HG03571 (cell line): ENCODE measurements around the gene COPS7B.

Source experiments
- ATAC-seq: cut with Tn5 transposase; IDR thresholded peaks from one replicate; pipeline ENCODE4 v1.9.1; 2021; ENCODE audit not compliant: unreplicated experiment

The COPS7B gene

DNA sequence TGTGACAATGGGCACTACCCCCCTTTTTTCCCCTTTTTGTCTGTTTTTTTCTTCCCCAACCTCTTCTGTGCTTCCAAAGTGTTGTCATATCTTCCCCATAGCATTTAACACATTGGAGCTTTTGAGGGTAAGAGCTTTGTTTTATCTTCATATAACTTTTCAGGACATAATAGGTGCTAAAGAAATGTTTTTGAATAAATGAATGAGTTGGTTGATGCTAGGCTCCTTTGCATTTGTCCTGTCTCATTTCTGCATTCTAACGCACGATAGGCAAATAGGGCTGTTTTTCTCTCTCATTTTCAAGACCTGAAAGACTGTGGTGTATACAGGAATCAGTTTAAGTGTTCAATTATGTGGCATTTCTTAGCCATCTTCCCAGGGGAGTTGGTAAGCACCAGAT, 832 bp upstream of the COPS7B start:
- ATAC-seq = no peak

DNA sequence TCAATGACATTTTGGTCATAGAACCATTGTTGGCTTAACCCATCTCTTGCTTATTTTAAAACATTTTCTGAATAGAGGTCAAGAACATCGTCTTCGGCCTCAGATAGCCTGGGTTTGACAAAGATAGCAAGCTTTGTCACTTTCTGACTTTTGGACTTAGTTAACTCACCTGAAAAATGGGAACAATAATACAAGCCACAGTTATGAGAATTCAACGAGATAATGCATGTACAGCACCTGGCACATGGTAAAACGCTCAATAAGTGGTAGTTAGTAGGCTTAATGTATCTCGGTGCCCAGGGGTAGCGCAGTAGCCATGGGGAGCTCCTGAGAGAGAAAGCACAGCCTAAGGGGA, 446 bp upstream of the COPS7B start:
- ATAC-seq = no peak

DNA sequence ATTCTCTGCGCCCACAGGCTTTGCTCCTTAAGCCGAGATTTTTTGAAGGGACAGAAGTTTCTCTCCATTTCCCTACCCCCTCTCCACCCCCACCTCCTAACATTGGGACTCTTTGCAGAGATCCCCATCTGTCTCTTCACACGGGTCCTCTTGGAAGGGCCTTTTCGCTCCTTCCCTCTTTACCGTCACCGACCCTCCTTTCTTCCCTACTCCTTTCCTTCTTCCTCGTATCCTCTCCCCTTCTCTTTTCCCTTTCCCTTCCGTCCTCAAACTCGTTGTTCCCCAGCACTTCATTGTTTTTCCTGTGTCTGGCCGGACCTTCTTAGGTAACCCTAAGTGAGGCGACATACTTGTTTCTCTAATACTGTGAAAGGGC, 660 bp downstream of the COPS7B start:
- ATAC-seq = no peak

DNA sequence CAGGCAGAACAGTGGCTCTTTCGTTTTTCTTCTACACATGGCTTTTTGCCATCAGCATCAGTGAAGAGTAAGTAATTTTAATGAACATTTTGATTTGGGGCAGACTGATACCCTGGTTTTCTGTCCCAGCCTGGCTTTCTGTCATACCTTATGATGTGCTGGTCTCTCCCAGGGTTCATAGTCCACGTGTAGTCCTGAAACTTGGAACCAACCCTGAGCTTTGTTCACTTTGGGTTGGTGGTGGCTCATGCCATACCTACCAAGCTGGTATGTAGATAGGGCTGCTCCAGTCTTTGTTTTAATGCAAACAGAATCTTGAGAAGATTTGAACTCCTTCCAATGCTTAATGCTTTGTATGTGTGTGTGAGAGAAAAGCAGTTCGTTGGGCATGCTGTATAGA, 4.9 kb downstream of the COPS7B start:
- ATAC-seq = no peak

DNA sequence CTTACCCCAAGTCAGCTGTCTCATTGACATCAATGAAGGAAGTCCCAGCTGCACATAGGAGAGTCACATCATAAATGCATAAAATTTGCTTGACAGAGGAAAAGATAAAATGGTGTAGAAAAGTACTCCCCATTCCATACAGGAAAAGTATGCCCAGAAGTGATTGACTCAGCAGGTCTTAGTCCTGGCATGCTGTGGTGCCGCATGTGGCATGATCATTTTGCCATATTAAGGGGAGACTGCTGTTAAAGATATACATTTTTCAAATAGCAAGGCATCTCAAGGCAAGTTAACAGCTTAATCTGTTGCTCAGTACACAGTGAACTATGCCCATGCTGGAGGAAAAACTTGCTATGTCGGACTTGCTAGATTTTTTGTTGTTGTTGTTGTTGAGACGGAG, 8.1 kb downstream of the COPS7B start:
- no peak for ATAC-seq

DNA sequence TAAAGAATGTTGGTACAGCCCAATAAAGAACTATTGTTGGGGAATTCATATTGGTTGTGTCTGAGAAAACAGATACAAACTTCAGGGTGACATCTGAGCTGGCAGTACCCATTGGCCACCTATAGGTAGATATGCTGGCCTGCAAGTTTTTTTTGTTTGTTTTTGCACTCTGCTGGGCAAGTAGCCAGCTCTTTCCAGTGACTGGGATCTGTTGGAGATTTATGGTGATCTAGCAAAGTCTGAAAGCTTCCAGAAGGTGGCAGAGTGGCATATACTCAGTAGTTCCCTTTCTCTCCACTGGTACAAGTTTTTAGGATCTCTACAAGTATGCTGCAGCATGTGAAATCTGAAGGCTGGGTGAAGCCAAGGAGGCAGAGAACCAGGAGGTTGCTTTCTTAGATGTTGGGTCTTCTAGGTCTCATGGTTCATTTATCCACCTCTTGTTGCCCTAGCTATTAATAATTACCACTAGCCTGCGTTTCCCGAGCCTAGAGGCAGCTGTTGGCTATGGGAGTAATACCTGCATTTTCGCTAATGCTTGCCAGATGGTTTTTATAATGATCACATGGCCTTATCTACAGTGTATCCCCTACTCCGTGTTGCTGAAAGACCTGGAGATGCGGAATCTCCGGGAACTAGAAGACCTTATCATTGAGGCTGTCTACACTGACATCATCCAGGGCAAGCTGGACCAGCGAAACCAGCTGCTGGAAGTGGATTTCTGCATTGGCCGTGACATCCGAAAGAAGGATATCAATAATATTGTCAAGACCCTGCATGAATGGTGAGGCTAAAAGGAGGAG, 9.5 kb downstream of the COPS7B start:
- no peak for ATAC-seq

DNA sequence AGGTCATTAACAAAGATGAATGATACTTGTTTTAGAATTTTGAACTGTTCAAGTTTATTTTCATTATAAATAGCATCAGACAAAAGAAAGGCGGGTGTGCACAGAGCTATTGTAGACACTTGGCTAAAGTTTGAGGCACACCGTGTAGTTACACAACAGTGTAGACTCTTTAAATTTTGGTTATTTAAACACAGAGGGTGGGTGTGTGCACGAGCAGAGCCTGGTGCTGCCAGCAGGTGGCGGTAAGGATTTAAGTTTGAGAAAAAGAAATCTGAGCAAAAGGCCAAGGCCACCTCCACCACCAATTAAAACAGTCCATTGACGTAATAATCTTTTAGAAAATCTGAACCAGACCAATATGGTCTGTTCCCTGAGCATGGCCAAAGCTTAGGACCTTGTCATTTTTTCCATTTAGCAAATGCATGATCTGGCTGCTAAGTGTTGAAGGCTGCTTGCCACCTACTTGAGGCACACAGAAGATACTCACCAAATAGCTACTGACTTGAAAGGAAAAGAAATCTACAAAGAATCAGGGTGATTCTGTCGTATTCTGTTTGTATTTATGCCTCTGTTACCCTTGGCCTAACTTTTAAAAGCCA, 14.3 kb downstream of the COPS7B start:
- no peak for ATAC-seq

DNA sequence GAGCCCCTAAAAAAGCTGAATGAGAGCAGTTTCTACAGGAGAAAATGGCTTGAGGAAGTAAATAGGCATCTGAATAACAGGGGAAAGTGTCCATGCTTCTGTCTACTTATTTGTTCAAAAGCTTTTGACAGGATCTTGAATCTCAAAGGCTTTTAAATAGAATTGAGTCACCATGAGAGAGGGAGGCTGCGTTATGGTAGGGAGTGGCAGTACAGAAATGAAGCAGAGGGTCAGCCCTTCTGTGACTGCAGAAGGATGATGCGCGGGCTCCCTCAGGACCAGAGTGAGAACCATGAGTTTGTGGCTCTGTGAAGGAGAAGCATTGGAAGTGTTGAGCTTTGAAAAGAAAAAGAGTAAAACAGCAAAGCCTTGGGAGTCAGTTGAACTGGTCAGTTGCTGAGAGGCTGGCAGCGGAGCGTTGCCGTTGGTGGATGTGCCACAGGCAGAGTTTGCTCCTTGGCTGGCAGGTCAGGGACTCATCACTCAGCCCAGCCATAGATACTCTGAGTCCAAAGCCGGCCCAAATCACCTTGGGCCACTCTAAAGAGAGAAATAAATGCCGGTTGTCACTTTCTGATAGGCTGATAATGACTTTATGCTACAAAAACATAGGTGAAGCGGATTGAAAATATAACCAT, 17.4 kb downstream of the COPS7B start:
- no peak for ATAC-seq

DNA sequence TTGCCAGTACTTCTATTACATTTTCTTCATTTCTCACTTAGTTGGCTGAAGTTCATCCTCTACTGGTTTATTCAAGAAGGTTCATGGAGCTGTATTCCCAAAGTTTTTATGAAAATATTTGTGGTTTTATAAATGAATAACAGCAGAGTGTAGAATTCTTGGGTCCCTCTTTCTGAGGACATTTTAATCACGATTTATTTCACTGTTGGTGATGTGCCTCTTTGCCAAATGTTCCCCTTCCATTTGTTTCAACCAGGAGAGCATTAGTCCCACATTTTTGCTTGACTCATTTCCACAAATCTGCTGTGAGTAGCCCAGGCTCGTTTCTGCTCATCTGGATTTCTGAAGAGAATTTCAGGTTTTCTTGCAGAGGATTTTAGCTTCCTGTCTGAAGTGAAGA, 20.8 kb downstream of the COPS7B start:
- ATAC-seq = no peak

DNA sequence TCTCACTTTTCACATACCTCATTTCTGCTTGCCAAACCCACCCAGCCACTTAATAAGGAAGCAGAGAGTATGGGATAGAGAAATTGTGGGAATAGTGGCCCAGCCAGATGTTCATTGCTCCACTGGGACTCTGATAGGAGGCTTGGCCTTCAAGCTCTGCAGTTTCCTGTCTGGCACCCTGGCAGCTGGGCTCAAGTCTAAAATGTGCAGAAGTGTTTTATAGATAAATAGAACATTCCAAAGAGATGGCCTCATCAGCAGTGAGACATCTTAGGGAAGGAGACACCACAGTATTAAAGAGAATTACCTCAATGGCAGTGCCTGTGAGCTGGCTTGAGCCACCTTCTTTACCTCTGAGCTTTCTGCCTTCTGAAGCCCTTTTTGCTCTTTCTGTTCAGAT, 24.7 kb downstream of the COPS7B start:
- no peak for ATAC-seq

DNA sequence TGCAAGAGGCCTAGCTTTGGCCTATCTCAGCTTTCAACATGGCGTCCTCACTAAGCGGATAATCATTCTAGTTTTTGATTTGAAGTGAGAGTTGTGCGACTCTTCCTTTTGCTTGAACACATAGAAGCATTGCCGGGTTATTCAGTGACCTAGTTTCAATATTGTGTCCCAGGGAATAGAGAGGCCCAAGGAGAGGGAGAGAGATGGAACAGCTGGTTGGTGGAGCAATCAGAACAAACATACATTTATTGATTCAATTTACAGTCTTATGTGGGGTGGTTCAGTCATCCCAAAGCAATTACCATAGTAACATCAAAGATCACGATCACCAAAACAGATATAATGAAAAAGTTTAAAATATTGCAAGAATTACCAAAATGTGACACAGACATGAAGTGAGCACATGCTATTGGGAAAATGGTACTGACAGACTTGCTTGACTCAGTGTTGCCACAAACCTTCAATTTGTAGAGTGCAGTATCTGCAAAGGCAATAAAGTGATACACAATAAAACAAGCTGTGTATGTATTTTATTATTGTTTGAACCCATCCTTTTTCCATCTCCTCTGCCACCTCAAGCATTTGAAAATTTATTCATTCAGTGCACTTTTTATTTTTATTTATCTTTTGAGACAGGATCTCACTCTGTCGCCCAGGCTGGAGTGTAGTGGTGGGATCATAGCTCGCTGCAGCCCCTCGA, 30.2 kb downstream of the COPS7B start:
- no peak for ATAC-seq

DNA sequence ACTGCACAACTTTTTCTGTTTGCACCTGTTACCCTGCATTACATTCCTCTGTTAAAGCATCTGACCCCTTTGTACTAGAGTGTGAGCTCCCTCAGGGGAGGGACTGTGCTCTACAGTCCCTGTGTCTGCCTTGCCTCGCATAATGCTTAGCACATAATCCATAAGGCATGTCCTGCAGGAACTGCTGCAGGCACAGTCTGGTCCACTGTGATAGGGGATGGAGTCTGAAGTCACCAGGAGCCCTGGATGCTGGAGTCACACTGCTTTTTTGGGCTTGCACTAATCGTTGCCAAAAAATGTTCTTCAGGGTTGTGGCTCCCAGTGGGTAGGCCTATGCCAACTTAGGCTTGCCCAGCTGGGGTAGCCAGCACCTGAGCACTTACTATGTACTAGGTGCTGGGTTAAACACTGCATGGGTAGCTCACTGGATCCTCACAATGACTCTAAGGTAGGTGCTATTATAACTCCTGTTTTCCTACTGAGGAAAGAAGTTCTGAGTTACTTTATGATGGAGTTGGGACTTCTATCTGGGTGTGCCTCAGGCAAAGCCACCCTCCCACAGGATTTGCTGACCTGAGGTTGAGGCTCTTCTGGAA, 33.3 kb downstream of the COPS7B start:
- ATAC-seq = no peak

DNA sequence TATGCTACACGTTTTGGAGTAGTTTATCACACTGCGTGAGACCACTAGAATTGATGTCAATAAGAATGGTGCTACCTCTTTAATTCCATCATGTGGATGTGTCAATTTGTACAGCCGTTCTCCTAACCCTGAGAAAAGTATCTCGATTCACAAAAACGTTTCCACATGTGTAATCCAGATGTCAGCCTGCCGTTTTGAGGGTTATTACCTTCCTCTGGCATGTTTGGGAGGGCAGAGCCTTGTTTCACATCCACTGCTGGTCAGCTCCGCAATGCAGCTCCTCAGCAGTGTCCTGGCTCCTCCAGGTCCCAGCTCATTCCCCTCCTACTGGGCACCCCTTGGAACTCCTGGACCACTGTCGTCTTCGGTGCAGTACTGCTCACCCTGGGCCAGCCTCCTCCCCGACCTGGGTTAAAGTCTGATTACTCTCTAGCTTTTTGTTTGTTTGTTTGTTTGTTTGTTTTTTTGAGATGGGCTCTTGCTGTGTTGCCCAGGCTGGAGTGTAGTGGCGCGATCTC, 34.6 kb downstream of the COPS7B start:
- ATAC-seq = no peak

DNA sequence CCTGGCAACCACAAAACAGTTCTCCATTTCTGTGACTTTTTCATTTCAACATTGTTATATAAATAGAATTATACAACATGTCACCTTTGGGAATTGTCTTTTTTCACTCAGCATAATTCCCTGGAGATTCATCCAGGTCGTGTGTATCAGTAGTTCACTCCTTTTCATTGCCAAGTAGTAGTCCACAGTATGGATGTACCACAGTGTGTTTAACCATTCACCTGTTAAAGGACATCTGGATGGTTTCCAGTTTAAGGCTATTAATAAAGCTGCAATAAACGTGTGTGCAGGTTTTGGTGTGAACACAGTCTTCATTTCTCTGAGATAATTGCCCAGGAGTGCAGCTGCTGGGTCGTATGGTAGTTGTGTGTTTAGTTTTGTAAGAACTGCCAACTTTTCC, 35.7 kb downstream of the COPS7B start:
- ATAC-seq = no peak

DNA sequence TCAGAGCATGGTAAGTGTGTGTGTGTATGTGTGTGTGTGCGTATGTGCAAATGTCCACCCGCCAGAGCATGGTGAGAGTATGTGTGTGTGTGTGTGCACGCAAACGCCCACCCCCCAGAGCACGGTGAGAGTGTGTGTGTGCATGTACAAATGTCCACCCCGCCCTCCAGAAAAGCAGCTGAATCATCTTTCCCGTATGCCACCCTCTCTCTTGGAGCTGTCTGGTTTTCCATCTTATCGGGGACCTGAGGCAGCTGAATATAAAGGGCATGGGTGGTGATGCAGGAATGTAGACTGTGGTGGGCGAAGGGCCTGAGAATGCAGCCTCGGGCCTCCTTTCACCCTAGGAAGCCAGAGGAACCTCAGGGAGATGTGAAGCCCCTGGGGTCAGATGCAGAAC, 66.9 kb downstream of the COPS7B start:
- no peak for ATAC-seq

DNA sequence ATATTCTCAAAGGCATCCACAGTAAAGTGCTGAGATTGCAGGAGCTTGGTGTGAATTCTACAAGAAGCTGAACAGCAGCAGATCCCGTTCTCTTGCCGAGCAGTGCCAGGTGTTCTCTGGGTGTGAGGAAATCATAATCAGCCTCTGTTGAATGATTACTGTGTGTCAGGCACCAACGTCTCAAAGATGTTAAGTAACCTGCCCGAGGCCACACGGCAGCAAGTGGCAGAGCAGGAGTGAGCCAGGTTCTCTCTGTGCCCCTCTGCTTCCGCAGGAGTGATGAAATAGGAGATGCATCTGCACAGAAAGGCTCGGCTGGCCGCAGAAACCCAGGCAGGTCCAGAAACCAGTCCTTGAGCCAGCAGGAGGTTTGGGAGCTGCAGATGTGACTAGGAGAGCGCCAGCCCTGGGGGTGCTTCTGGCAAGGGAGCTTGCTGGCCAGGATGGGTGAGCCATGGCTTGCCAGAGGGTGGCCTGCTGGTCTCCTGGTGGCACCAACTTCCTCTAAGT, 68.4 kb downstream of the COPS7B start:
- ATAC-seq = no peak

DNA sequence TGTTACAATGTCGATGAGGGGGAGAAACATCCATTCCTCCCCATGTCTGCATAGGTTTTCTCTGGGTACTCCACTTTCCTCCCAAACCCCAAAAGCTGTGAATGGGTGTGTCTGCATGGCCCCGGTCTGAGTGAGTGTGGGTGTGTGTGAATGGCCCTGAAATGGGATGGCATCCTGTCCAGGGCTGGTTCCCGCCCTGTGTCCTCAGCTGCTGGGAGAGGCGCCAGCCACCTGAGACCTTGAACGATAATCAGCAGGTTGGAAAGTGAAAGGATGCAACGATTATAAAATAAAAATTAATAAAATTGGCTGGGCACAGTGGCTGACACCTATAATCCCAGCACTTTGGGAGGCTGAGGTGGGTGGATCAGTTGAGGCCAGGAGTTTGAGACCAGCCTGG, 70.7 kb downstream of the COPS7B start:
- no peak for ATAC-seq
